KBM-7 (cell line): ENCODE measurements around the gene NBAS.

Experiments
- DNase-seq: peaks from one replicate; pipeline ENCODE4 v3.0.0-alpha.2; 2015
- in situ Hi-C: fragments of 300-500 bp; cut with MboI; formaldehyde crosslinking; loops from 2 replicates; pipeline ENCODE4 v1.14.3; 2020; ENCODE audit warnings: low sequenced_read_pairs, low pct_unique_long_range_greater_than_20kb, mixed read lengths

NBAS gene

DNA sequence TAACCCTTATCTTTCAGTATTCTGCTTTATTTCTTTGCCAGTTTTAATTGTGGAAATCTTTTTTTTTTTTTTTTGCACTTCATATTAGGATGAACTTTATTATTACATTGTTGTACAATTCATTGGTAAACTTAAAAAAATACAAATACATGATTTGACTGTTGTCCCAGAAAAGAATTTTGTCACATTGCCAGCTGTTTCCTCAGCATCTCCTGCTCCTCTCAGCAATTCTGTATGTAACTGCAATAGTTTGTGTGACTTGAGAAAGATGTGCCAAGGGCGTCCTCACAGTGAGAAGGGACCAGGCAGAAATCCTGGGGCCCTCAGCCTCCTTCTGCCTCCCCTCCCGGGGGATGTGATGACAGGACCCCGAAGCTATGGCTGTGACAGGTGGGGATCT, 254.4 kb downstream of the NBAS start:
- DNase-seq: no peak
- in situ Hi-C loops: no loop called here

DNA sequence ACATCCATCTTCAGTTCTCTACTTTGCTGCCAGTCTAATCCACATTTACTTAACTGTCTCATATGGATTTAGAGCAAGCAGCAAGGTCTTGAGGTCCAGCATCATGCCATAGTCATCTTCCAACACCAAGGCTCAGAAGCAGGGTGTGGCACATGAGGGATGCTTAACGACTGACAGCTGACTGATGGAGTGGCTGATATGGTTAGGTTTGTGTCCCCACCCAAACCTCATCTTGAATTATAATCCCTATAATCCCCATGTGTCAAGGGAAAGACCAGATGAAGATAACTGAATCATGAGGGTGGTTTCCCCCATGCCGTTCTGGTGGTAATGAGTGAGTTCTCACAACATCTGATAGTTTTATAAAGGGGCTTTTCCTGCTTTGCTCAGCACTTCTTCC, 257.3 kb downstream of the NBAS start:
- in situ Hi-C loops: no loop called here
- no peak for DNase-seq

DNA sequence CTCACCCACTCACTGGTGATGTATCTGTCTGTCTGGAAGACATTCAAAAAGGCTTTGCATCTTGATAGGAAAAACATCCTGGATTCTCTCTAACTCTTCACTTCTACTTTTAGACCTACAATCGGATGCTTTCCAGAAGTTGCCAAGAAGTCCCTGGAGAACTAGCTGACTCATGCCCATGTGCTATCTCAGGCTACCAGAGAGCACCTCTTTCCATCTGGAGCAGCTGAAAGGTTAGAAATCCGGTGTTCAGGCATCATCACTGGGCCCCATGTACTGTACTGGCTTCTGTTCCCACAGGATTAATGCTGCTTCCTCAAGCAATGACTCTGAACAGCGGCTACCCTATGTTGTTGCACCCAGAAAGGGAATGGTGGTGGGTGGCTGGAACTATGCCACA, 259.0 kb downstream of the NBAS start:
- DNase-seq: no peak
- in situ Hi-C loops: no loop called here

DNA sequence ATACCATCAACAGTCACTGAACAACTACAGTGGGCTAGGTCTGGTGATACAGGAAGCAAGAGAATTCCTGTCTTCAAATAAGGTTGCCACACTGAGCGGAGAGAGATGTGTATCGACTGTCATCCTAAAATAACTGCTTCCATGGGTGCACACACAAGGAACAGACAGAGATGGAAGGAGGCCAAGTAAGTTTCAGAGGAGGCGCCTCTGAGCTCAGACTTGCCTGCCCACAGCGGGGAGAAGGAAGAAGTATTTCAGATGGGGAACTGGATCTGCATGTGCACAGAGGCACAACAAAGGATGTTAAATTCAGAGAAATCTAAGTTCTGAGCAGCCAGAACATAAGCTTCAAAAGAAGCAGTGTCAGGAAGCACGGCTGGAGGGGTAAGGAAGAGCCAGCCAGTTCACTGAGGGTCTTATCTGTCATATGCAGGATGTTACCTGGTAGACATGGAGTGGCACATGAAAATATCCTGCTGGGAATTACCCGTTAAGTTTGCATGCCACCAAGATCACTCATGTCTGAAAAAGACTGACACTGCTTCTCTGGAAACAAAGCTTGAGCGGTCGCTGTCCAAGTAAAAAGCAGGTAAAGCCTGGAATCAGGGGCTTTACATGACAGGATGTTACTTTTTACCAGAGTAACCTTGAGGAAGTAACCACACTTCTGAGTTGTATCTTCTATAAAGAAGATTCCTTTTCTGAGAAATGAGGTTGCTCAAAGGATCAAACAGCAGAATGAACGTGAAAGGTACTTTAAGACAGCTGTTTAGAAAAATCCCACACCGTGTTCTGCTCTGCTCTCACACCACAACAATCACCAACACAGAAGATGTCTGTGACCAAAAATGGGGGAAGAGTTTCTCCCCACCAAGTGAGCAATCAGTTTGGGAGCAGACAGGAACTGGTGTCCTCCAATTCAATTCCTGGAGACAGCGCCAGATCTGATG, 260.2 kb downstream of the NBAS start:
- DNase-seq: peak; percentile 88
- in situ Hi-C loops: no loop called here

DNA sequence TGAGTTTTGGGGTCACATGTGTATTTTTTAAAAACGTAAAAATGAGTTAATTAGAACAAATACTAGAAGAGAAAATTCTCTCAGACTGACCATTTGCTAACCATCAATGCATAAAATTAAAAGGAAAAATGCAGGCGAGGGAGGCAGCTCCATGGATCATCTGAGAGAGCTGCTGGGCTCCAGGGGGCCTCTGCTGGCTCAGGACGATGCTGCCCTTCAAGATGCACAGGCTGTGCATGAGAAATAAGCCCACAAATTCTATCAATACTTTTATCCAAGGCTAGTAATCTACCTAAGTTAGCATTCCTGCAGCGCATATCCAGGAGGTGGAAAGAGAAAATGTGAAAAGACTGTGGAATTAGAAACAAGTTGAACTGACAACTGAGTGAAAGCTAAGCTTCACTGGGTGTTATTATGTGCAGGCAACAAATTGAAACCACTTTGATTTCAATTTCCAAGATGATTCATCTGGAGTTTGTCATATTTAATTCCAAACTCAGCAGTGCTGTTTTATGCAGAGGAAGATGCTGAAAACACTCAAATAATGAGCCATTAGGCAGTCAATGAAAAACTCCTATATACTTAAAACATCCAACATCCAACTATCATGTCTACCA, 261.1 kb downstream of the NBAS start:
- in situ Hi-C loops: no loop called here
- DNase-seq: no peak

DNA sequence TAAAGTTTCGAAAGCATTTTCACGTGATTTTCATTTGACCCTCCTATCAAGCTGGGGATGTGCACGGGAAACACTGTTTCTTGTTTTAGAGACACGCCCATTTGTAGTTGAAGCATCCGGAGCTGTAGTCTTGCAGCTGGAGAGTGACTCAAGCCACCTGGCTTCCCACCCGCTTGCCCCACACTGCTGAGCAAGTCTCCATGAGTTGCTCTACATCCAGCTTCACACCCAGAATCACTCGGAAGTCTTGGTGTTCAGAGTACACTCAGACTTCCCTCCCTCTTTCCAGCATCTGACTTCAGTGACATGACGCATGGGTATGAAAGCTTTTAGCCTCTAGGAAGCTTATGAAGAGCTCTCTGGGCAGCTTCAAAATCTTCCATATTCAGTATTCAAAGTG, 262.4 kb downstream of the NBAS start:
- in situ Hi-C loops: no loop called here
- no peak for DNase-seq

DNA sequence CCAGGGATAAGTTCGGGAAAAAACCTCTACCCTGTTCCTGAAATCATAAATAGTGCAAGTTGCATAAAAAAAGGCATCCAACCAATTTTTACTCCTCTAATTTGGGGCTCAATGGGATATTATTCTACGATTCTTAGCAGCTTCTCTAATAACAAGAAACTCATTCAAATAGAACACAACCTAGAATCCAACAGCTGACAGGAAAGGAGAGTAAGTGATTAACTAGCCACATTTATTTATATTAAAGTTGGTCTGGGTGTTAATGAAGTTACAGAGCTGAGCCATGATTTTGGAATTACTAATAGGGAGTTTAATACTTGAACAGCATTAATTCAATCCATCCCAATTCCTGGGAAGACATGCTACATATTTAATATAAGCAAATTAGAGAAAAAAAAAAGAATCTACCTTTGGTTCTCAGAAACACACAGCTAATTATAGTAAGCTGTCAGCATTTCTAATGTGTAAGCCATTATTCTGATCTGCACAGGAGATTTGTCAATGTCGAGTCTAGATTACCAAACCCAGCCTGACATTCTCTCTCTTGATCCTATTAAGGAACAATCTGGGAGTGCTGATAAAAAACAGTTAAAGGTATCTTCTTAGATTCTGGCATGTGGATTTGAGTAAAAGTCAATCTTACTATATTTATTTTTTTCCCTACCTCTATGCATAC, 267.7 kb downstream of the NBAS start:
- DNase-seq: no peak
- in situ Hi-C loops: no loop called here

DNA sequence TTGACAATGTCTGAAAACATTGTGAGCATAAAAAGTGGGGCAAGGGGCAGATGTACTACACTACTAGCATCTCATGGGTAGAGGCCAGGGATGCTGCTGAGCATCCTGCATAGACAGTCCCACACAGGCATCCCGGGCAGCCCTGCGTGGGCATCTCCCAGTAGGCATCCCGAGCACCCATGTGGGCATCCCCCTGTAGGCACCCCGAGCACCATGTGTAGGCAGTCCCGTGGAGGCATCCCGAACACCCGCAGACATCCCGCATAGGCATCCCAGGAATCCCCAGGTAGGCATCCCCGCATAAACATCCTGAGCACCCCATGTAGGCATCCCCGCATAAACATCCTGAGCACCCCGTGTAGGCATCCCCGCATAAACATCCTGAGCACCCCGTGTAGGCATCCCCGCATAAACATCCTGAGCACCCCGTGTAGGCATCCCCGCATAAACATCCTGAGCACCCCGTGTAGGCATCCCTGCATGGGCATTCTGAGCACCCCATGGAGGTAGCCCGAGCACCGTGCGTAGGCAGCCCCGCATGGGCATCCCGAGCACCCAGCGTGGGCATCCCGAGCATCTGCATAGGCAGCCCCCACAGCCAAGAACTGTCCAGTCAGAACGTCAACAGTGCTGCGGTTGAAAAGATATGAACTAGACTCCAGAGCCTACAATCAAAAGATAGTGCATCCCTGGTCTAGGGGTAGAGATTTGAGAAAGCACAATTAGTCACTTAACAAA, 273.5 kb downstream of the NBAS start:
- in situ Hi-C loops: no loop called here
- no peak for DNase-seq

DNA sequence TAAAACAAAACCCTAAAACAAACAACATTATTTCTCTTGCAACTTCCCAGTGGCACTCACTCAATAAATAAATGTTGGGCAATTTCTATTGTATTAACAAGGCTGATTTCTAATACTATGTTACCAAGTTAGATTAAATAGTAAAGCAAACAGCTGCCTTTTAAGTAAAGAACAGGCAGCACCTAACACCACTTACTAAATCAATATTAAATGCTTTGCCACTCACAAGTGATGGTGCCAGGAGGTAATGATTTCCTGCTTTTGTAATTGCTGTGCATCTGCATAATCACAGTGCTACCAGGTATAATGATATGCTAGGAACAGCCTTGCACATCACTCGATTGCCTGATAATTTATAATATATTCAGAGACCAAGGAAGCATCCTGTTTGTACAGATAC, 276.5 kb downstream of the NBAS start:
- no peak for DNase-seq
- in situ Hi-C loops: no loop called here

DNA sequence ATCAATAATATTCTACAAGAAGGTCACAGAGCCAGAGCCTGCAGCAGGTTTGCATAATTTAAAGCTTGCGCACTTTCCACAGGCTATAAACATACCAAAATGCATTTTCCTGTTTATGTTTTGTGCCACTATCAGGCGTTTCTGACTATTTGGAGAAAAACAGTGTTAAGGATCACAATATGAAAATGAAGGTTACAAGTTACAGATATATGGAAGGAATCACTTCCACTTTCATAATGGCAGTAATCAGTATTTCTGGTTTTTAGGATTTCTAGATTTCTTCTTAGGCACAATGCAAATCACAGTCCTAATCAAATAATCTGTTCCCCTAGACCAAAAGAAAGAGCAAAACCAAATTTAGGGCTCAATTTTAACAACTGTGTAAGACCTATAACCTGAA, 279.5 kb downstream of the NBAS start:
- DNase-seq: no peak
- in situ Hi-C loops: no loop called here

DNA sequence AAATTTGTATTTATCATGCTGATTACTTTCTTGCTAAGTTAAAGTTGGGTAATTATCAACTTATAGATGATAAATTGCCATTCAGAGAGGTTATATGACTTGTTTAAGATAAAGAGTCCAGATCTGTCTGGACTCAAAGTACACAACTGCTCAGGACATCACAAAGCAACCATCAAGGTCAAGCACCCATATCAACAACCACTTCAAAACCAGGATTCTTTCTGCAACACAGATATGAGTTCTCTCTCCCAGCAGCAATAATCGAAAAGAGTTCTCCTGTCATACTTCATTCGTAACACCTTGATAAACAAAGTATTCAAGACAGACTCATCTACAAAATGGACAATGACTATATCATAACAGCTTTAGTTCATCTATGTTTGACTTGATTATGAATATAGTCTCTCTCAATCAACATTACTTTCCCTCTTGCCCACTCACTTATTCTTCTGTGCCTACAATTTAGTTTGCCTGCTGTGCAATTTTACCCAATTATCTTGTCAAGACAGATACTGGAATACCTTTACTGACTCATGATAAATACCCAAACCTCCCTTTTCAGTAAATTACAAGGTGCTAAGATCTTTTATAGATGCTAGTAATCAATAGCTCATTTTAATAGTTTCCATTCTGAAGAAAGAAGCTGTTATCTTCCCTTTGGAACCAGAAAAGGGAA, 281.8 kb downstream of the NBAS start:
- in situ Hi-C loops: no loop called here
- no peak for DNase-seq

DNA sequence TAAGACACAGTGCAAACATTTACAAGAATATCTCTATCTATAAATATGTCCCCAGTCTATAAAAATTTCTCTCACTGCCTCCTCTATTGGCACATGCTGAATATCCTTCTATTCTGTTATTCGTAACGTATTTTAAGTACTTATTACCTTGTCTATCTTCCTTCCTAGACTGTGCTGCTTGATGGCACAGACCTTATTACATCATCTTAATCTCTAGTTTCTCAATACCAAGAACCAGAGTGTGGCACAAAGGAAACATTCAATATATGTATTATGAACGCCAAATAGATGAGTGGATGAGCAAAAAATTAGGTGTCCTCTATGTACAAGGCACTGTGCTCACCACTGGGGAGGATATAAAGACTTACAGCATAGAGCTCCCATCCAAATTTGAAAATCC, 282.8 kb downstream of the NBAS start:
- in situ Hi-C loops: no loop called here
- no peak for DNase-seq

DNA sequence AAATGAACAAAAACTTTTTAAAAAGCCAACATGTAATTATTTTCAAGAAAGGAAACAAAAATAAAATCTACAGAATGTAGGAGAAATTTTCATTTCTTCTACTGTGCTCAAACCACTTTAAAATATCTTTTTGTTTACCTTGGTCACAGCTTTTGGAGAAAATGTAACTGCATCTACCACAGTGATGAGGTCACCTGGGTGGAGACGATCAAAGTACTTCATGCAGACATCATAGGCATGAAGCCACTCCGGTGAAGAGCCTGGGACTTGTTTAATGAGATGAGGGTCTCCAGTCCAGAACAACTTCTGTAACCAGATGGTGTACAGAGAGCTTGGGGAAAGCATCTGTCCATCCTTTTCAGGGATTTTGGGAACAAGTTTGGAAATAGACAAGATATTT, 285.8 kb downstream of the NBAS start:
- in situ Hi-C loops: no loop called here
- DNase-seq: no peak

DNA sequence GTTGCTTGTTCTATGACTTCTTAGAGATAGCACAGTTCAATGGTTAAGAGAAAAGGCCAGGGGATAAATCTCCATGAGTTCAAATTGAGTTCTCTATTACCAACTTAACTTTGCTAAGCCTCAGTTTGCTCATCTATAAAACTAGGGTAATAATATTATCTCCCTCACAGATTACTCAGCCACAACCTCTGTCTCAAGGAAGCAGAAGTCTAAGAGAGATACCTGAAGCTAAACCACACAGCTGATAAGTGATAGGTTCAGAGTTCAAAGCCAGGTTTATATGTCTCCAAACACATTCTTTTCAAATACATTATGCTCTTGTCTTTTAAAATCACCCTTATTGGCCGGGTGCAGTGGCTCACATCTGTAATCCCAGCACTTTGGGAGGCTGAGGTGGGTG, 287.7 kb downstream of the NBAS start:
- in situ Hi-C loops: no loop called here
- no peak for DNase-seq

DNA sequence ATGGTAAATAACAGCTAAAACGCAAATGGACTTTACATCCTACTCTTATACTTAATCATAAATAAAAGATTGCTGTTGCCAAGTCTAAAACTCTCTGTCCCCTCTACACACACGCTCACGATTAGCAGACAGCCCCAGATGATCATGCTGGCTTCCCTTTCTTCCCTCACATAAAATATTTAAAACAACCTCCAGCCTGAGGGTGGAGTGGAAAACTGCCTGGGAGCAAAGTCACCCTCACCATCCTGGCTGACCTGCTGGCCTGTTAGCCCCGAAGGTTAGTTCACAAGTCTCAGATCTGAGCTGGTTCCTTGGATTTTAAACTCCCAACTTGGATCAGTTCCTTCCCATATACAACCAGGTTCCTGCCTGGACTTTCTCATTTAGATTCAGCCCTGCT, 288.2 kb downstream of the NBAS start:
- in situ Hi-C loops: no loop called here
- DNase-seq: no peak

DNA sequence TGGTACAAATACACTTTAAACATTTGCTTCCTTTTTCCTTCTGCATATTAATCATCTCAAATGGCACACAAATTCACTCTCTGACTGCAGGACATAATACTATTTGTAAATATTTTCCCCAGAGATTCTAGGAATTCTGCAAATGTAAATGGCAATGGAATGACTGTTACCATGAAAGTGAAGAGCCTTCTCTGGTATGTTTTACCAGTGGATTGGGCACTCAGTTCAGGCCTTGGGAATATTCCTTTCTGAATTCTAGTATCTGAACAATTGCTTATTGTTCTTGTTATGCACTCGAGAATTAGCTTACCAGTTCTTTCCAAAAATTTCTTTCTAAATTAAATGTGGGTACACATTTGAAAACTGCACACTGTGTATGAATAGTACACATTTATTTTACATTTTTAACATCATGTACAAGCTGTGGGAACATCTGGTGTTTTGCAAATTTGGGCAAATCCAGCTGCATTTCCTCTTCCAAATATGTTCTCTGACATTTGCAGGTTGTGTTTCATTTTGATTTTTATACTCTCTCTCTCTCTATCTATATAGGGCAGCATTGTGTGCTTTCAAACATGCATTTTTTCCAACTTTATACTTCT, 289.1 kb downstream of the NBAS start:
- in situ Hi-C loops: no loop called here
- DNase-seq: no peak

DNA sequence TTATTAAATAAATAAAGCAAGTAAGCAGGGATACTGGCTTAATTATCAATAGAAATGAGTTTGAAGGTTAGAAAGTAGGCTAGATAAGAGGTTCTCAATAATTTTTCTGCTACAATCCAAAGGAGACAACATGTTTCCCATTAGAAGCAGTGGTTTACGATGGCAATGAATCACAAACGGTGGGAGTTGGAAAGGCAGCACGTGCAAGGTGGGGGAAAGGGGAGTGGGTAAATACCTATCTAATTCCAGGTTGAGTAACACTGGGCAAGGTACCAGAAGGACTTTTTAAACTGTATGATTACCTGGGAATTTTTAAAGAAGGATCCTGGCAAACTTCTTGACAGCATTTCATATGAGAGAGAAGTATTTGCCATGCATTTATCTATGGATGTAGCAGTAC, 289.9 kb downstream of the NBAS start:
- DNase-seq: no peak
- in situ Hi-C loops: no loop called here

DNA sequence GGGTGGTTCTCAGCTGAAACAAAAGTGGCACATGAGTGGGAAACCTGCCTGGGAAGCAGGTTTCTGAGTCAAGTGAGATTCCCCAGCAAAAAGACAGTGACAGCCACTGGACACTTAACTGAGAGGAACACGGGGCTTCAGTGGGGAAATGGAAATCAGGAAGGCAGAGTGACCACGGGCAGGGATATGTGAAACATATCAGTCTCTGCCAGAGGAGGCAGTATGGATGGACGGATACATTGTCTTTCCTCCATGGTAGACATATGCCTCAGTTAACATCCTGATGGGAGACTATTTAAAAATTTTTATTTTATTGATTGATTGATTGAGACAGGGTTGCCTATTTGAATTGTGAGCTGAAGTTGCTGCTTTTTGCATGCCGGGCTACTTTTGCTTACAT, 292.1 kb downstream of the NBAS start:
- in situ Hi-C loops: no loop called here

DNA sequence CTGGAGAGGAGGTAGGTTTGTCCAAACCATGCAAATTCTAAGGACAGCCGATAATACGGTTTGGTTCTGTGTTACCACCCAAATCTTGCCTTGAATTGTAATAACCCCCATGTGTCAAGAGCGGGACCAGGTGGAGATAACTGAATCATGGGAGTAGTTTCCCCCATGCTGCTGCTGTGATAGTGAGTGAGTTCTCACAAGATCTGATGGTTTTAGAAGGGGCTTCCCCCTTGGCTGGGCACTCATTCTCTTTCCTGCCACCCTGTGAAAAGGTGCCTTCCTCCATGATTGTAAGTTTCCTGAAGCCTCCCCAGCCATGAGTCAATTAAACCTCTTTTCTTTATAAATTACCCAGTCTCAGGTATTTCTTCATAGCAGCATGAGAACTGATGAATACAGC, 295.2 kb downstream of the NBAS start:
- in situ Hi-C loops: no loop called here

More for the DNA sequence above, 292.1 kb downstream of the NBAS start:
- DNase-seq: no peak

More for the DNA sequence above, 295.2 kb downstream of the NBAS start:
- DNase-seq: no peak
